ENCODE results near the gene IQGAP2. TPM values are rescaled to one million over a fixed set of nuclear protein-coding genes. Genes with fewer than 3 reads are reported as not detected.

IQGAP2 gene
- total RNA-seq, 2 donors from 2014 or later, result 15.3 to 17.6 TPM

DNA sequence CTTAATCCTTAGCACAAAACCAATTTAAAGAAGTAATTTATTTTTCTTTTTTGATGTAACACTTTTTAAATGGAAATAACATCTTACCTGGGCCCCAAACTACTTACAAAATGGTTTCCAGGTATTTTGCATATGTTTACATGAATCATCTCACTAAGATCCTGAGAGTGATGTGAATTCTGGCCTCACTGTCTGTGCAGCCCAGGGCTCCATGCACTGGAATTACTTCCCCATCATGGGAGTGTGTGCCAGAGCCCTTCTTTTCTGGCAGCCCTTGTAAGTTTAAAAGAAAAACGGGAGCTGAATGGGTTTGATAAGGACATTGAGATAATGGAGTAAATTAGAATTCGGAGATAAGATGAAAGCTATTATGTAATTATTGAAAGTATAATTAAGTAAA lies 300.6 kb downstream of the IQGAP2 start:
- DNase-seq (ENCODE audit: low spot score), result no peak
- Histone ChIP-seq H3K9me3 (no peaks in the 10 kb centered on the region), H3K4me1 (ENCODE audit: control insufficient read depth in 1 of 2, low read depth in 2 of 2) (peaks cover 0 to 6% of the 10 kb centered on the region in 2 donors), H3K27ac (no peak overlapping the region), H3K36me3 (no peaks in the 10 kb centered on the region), H3K4me3 (no peak overlapping the region), H3K27me3 (replicated peaks; ENCODE audit: insufficient read depth) (no peaks in the 10 kb centered on the region)
- ATAC-seq (ENCODE audit: insufficient number of reproducible peaks, low FRiP score, low read depth), result no peak
- TF ChIP-seq, protein P1, sequence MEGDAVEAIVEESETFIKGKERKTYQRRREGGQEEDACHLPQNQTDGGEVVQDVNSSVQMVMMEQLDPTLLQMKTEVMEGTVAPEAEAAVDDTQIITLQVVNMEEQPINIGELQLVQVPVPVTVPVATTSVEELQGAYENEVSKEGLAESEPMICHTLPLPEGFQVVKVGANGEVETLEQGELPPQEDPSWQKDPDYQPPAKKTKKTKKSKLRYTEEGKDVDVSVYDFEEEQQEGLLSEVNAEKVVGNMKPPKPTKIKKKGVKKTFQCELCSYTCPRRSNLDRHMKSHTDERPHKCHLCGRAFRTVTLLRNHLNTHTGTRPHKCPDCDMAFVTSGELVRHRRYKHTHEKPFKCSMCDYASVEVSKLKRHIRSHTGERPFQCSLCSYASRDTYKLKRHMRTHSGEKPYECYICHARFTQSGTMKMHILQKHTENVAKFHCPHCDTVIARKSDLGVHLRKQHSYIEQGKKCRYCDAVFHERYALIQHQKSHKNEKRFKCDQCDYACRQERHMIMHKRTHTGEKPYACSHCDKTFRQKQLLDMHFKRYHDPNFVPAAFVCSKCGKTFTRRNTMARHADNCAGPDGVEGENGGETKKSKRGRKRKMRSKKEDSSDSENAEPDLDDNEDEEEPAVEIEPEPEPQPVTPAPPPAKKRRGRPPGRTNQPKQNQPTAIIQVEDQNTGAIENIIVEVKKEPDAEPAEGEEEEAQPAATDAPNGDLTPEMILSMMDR (IDR thresholded peaks at IDR 0.05), result no peak

DNA sequence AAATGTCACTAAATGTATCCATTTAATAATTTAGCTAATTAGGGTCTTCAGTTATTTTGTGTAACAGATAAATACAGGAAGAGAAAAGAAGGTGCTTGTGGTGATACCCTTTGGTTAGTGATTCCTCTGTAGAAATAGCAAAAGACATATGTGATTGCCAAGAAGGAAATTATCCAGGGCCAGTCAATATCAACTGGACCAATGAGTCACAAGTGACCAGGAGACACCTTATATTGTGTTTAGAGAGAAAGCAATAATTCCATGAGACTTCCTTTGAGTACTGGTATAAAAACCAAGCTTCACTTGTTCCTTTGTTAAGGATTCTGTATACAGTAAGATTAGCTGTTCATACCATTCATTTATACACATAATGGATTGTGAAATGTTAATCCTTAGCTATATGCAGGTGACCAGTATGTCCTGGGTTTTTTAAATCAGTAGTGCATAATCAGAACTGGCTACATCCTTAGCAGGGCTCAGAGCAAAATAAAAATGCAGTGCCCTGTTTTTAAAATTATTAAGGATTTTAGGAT lies 301.1 kb downstream of the IQGAP2 start:
- Histone ChIP-seq H3K4me3 (no peak overlapping the region), H3K36me3 (no peaks in the 10 kb centered on the region), H3K4me1 (ENCODE audit: control insufficient read depth in 1 of 2, low read depth in 2 of 2) (peaks cover 0 to 9% of the 10 kb centered on the region in 2 donors), H3K27me3 (replicated peaks; ENCODE audit: insufficient read depth) (no peaks in the 10 kb centered on the region), H3K27ac (no peak overlapping the region), H3K9me3 (no peaks in the 10 kb centered on the region)
- TF ChIP-seq, protein P1 (IDR thresholded peaks at IDR 0.05), result no peak
- no peak for DNase-seq (ENCODE audit: low spot score)
- ATAC-seq (ENCODE audit: insufficient number of reproducible peaks, low FRiP score, low read depth), result no peak

DNA sequence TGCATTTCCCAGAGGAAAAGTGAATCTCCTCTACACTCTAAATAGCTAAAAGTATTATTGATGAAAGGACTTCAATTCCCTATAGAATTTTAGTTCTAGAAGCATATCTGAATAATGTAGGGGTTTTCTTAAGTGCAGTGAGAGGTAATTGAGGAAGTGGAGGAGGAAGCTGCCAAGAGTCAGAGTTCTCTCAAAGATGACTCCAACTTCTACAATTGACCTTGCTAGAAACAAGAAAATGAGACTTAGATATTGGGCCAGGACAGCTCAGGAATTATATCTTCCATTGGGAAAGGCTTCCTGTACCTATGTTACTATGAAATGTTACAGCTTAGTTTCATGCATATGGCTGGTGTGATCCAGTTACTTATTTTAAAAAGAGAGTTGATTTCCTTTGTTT lies 302.5 kb downstream of the IQGAP2 start:
- H3K9me3 ChIP-seq, result no peaks in the 10 kb centered on the region
- peaks cover 0 to 9% of the 10 kb centered on the region in 2 donors for H3K4me1 ChIP-seq (ENCODE audit: control insufficient read depth in 1 of 2, low read depth in 2 of 2)
- no peaks in the 10 kb centered on the region for H3K27me3 ChIP-seq (replicated peaks; ENCODE audit: insufficient read depth)
- no peaks in the 10 kb centered on the region for H3K36me3 ChIP-seq
- no peak overlapping the region for H3K27ac ChIP-seq
- TF ChIP-seq, protein P1 (IDR thresholded peaks at IDR 0.05), result no peak
- DNase-seq (ENCODE audit: low spot score) (no peak), ATAC-seq (ENCODE audit: insufficient number of reproducible peaks, low FRiP score, low read depth) (no peak)
- H3K4me3 ChIP-seq, result no peak overlapping the region

DNA sequence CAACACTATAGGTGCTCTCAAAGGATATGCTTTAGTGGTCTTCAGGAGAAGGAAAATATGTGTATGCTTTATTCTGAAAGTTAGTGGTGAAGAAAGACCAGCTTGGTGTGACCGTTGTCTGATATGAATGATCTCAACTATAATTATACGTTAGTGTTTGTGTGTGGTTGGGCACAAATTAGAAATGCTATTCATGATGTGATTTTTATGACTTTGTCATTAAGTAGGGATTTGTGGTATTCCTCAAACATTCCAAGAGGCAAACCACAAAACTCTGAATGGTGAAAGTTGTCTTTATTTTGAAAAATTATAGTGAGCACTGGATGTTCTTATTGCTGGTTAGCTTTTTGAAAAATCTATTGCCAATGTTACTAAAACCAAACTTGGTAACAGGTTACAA lies 306.7 kb downstream of the IQGAP2 start:
- TF ChIP-seq, protein P1 (IDR thresholded peaks at IDR 0.05), result no peak
- Histone ChIP-seq H3K4me3 (no peak overlapping the region), H3K27ac (peak overlapping the region in 1 of 2 donors; percentile 7), H3K4me1 (ENCODE audit: control insufficient read depth in 1 of 2, low read depth in 2 of 2) (peaks cover 0 to 3% of the 10 kb centered on the region in 2 donors), H3K36me3 (no peaks in the 10 kb centered on the region), H3K9me3 (no peaks in the 10 kb centered on the region), H3K27me3 (replicated peaks; ENCODE audit: insufficient read depth) (no peaks in the 10 kb centered on the region)
- no peak for DNase-seq (ENCODE audit: low spot score)
- ATAC-seq (ENCODE audit: insufficient number of reproducible peaks, low FRiP score, low read depth), result no peak

DNA sequence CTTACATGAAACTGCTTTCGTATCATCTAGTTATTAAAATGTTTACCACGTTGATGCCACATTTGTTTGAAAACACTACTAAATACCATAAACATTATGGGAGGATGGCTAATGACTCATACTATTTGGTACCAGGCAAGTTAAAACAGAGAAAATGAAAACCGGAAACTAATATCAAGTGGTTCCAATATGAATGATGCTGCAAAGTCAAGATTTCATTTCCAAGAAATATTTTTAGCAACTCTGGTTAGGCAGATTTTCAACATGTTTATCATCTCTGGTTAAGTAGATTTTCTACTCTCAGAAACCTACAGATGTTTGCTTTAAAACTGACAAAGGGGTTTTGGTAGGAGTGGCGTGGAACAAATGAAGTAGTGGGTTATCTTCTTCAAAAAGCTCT lies 307.9 kb downstream of the IQGAP2 start:
- Histone ChIP-seq H3K27ac (no peak overlapping the region), H3K4me3 (no peak overlapping the region), H3K9me3 (no peaks in the 10 kb centered on the region), H3K27me3 (replicated peaks; ENCODE audit: insufficient read depth) (no peaks in the 10 kb centered on the region), H3K4me1 (ENCODE audit: control insufficient read depth in 1 of 2, low read depth in 2 of 2) (peaks cover 0 to 3% of the 10 kb centered on the region in 2 donors), H3K36me3 (no peaks in the 10 kb centered on the region)
- TF ChIP-seq, protein P1 (IDR thresholded peaks at IDR 0.05), result no peak
- no peak for DNase-seq (ENCODE audit: low spot score)
- no peak for ATAC-seq (ENCODE audit: insufficient number of reproducible peaks, low FRiP score, low read depth)
